H9 (cell line): ENCODE data around the gene BET1L. TPM values are rescaled to one million over a fixed set of nuclear protein-coding genes. Genes with fewer than 3 reads are reported as not detected.

Experiments
- DNase-seq: peaks from one replicate; pipeline ENCODE4 v3.0.0-alpha.2; 2017
- H2AFZ ChIP-seq: one replicate; pipeline ENCODE4 v1.6.1; 2013; ENCODE audit warnings: mild to moderate bottlenecking, low read length, control low read depth, moderate library complexity
- H2AK5ac ChIP-seq: 2 replicates; pipeline ENCODE4 v1.6.1; 2013; ENCODE audit warnings: low read length, control low read depth, mixed read lengths; ENCODE audit not compliant: insufficient read length
- H2BK120ac ChIP-seq: one replicate; pipeline ENCODE4 v1.6.1; 2013; ENCODE audit warnings: low read depth, mild to moderate bottlenecking, low read length, control low read depth, inconsistent platforms; ENCODE audit not compliant: poor library complexity, severe bottlenecking
- H2BK12ac ChIP-seq: 2 replicates; pipeline ENCODE4 v1.6.1; 2013; ENCODE audit warnings: low read length, control low read depth, mixed read lengths, low read depth; ENCODE audit not compliant: insufficient read length
- H2BK15ac ChIP-seq: 2 replicates; pipeline ENCODE4 v1.6.1; 2013; ENCODE audit warnings: low read depth, low read length, control low read depth
- H2BK20ac ChIP-seq: one replicate; pipeline ENCODE4 v1.6.1; 2013; ENCODE audit warnings: low read depth, mild to moderate bottlenecking, low read length, control low read depth, inconsistent platforms; ENCODE audit not compliant: poor library complexity, severe bottlenecking
- H2BK5ac ChIP-seq: 2 replicates; pipeline ENCODE4 v1.6.1; 2013; ENCODE audit warnings: low read length, control low read depth, mixed read lengths; ENCODE audit not compliant: insufficient read length
- H3K14ac ChIP-seq: 2 replicates; pipeline ENCODE4 v1.6.1; 2013; ENCODE audit warnings: low read length, control low read depth; ENCODE audit not compliant: insufficient read depth
- H3K18ac ChIP-seq: 2 replicates; pipeline ENCODE4 v1.6.1; 2013; ENCODE audit warnings: low read depth, mild to moderate bottlenecking, mixed read lengths, low read length, control low read depth; ENCODE audit not compliant: insufficient read length
- H3K23ac ChIP-seq: 2 replicates; pipeline ENCODE4 v1.6.1; 2013; ENCODE audit warnings: low read length, control low read depth, mixed read lengths, low read depth; ENCODE audit not compliant: insufficient read length
- H3K23me2 ChIP-seq: 2 replicates; pipeline ENCODE4 v1.6.1; 2013; ENCODE audit warnings: low read depth, mild to moderate bottlenecking, mixed read lengths, low read length, control low read depth; ENCODE audit not compliant: insufficient read length, poor library complexity, severe bottlenecking
- H3K27ac ChIP-seq: 2 replicates; pipeline ENCODE4 v1.5.1; 2013; ENCODE audit warnings: low read length, control low read depth, mixed read lengths, low read depth; ENCODE audit not compliant: insufficient read length
- H3K27me3 ChIP-seq: 2 replicates; pipeline ENCODE4 v1.6.1; 2013; ENCODE audit warnings: low read length, control low read depth, inconsistent platforms; ENCODE audit not compliant: insufficient read depth
- H3K4ac ChIP-seq: 2 replicates; pipeline ENCODE4 v1.6.1; 2013; ENCODE audit warnings: low read depth, mild to moderate bottlenecking, control low read depth, inconsistent platforms, low read length, moderate library complexity
- H3K4me1 ChIP-seq: 2 replicates; pipeline ENCODE4 v1.6.1; 2013; ENCODE audit warnings: low read length, control low read depth, inconsistent platforms; ENCODE audit not compliant: insufficient read depth
- H3K4me2 ChIP-seq: 2 replicates; pipeline ENCODE4 v1.6.1; 2013; ENCODE audit warnings: low read length, control low read depth, mixed read lengths; ENCODE audit not compliant: insufficient read length, insufficient read depth
- H3K56ac ChIP-seq: 2 replicates; pipeline ENCODE4 v1.6.1; 2013; ENCODE audit warnings: low read depth, mild to moderate bottlenecking, mixed read lengths, low read length, control low read depth; ENCODE audit not compliant: insufficient read length
- H3K79me1 ChIP-seq: 2 replicates; pipeline ENCODE4 v1.6.1; 2013; ENCODE audit warnings: low read depth, mild to moderate bottlenecking, moderate library complexity, low read length, control low read depth, inconsistent platforms; ENCODE audit not compliant: insufficient read depth, poor library complexity, severe bottlenecking
- H3K79me2 ChIP-seq: 2 replicates; pipeline ENCODE4 v1.6.1; 2013; ENCODE audit warnings: low read length, control low read depth, inconsistent platforms; ENCODE audit not compliant: insufficient read depth
- H3K9ac ChIP-seq: 2 replicates; pipeline ENCODE4 v1.6.1; 2013; ENCODE audit warnings: low read length, control low read depth, mixed read lengths; ENCODE audit not compliant: insufficient read length; ENCODE audit errors: extremely low read depth
- H3K9me3 ChIP-seq: one replicate; pipeline ENCODE4 v1.6.1; 2013; ENCODE audit warnings: low read depth, low read length, inconsistent platforms; ENCODE audit not compliant: control insufficient read depth
- H3T11ph ChIP-seq: one replicate; pipeline ENCODE4 v1.6.1; 2013; ENCODE audit warnings: mild to moderate bottlenecking, low read length, control low read depth, inconsistent platforms
- H4K20me1 ChIP-seq: one replicate; pipeline ENCODE4 v1.6.1; 2013; ENCODE audit not compliant: control insufficient read depth, insufficient read length, insufficient read depth
- H4K5ac ChIP-seq: 2 replicates; pipeline ENCODE4 v1.6.1; 2013; ENCODE audit warnings: low read depth, mild to moderate bottlenecking, mixed read lengths, low read length, control low read depth; ENCODE audit not compliant: insufficient read length
- H4K8ac ChIP-seq: replicated peaks from 2 replicates; pipeline ENCODE4 v1.6.1; 2013; ENCODE audit warnings: low read length, control low read depth, mixed read lengths, low read depth; ENCODE audit not compliant: insufficient read length
- H4K91ac ChIP-seq: 2 replicates; pipeline ENCODE4 v1.6.1; 2013; ENCODE audit warnings: low read depth, mild to moderate bottlenecking, moderate library complexity, mixed read lengths, low read length, control low read depth; ENCODE audit not compliant: insufficient read length
- H3K27ac Mint-ChIP-seq, 3 experiments: 2 replicates in 2 of 3; 3 replicates in 1 of 3; pipeline ENCODE4 v1.8.0; 2020 to 2021; ENCODE audit warnings: mixed read lengths in 3 of 3, mild to moderate bottlenecking in 1 of 3, moderate library complexity in 1 of 3
- H3K27me3 Mint-ChIP-seq: 2 replicates; pipeline ENCODE4 v1.8.0; 2021; ENCODE audit warnings: low read depth, mild to moderate bottlenecking, moderate library complexity, mixed read lengths
- H3K36me3 Mint-ChIP-seq, 3 experiments: 2 replicates in 2 of 3; 3 replicates in 1 of 3; pipeline ENCODE4 v1.8.0; 2020 to 2021; ENCODE audit warnings: low read depth in 3 of 3, mixed read lengths in 3 of 3; ENCODE audit not compliant: insufficient read depth in 1 of 3
- H3K4me1 Mint-ChIP-seq, 2 experiments: 2 replicates each; pipeline ENCODE4 v1.8.0; 2020; ENCODE audit warnings: mixed read lengths in 2 of 2
- H3K4me3 Mint-ChIP-seq, 2 experiments: 2 replicates in 1 of 2; 3 replicates in 1 of 2; pipeline ENCODE4 v1.8.0; 2020 to 2021; ENCODE audit warnings: mild to moderate bottlenecking in 2 of 2, mixed read lengths in 2 of 2, moderate library complexity in 1 of 2
- H3K9me3 Mint-ChIP-seq, 2 experiments: 2 replicates in 1 of 2; 3 replicates in 1 of 2; pipeline ENCODE4 v1.8.0; 2020; ENCODE audit warnings: mild to moderate bottlenecking in 2 of 2, mixed read lengths in 2 of 2, moderate library complexity in 1 of 2
- CTCF ChIP-seq: fragments of 200-600 bp; sonication (generic); conservative IDR thresholded peaks from 3 replicates; pipeline ENCODE4 v1.8.0; 2021; ENCODE audit warnings: antibody characterized with exemption, mild to moderate bottlenecking
- WGBS: extraction: QIAGEN DNeasy Blood & Tissue Kit; methylation state at CpG from one replicate; pipeline ENCODE4 v1.1.7; 2013; ENCODE audit warnings: missing lambda C conversion rate, low lambda C conversion rate, mixed read lengths; ENCODE audit not compliant: insufficient read length; ENCODE audit errors: extremely low coverage; 5-methylcytosine and 5-hydroxymethylcytosine counted together
- total RNA-seq: library from RNA; stranded (reverse); gene quantifications from 2 replicates; pipeline ENCODE4 v1.2.1, GENCODE V29; 2021

BET1L gene
- total RNA-seq, 1 experiment from 2014 or later, result 49.4 TPM

- Histone ChIP-seq H3K18ac (no peak overlapping the region), H4K5ac (no peak overlapping the region), H3K27me3 (no peaks in the 10 kb centered on the region), H2AFZ (no peak overlapping the region), H3K14ac (no peak overlapping the region), H2BK120ac (no peak overlapping the region), H3K27ac (no peak overlapping the region), H2AK5ac (no peak overlapping the region), H3K23me2 (no peaks in the 10 kb centered on the region), H2BK20ac (no peak overlapping the region), H2BK12ac (no peak overlapping the region), H3K9ac (no peak overlapping the region), H2BK5ac (no peak overlapping the region), H4K20me1 (no peaks in the 10 kb centered on the region), H3T11ph (no peak overlapping the region), H3K4me1 (no peaks in the 10 kb centered on the region), H3K79me2 (no peaks in the 10 kb centered on the region), H3K56ac (no peak overlapping the region), H3K23ac (no peak overlapping the region), H3K79me1 (no peaks in the 10 kb centered on the region), H3K4ac (no peak overlapping the region), H4K91ac (no peak overlapping the region), H3K9me3 (no peaks in the 10 kb centered on the region), H4K8ac (no peak overlapping the region), H3K4me2 (no peak overlapping the region), H2BK15ac (no peak overlapping the region)
- Mint-ChIP-seq H3K4me3 (no peak overlapping the region), H3K36me3 (peaks cover 35 to 52% (median 36%) of the 10 kb centered on the region in 3 experiments), H3K27me3 (no peaks in the 10 kb centered on the region; the same call in 1 of the 2 replicates), H3K27ac (no peak overlapping the region), H3K4me1 (peaks cover 0 to 5% of the 10 kb centered on the region in 2 experiments; a peak in 2 of 4 replicates), H3K9me3 (no peaks in the 10 kb centered on the region; a peak in 1 of 5 replicates)
- no peak for DNase-seq
- no peak for TF ChIP-seq CTCF
- WGBS, result no CpG with 5 or more reads among the region's 8 CpGs
These were observed 45.5 kb upstream of the BET1L start for GRCh38 chr11:252666-253065.
